NCI-H524 (cell line): ENCODE results near the gene RTL10.

ENCODE experiments used
- DNase-seq, 2 experiments: peaks; one replicate each; lab custom pipeline; 2025; lab: John Stamatoyannopoulos, UW

The RTL10 gene

GRCh38 chr22:19808873-19809478 lies 45.7 kb downstream of the RTL10 start:
- no peak for DNase-seq

DNA sequence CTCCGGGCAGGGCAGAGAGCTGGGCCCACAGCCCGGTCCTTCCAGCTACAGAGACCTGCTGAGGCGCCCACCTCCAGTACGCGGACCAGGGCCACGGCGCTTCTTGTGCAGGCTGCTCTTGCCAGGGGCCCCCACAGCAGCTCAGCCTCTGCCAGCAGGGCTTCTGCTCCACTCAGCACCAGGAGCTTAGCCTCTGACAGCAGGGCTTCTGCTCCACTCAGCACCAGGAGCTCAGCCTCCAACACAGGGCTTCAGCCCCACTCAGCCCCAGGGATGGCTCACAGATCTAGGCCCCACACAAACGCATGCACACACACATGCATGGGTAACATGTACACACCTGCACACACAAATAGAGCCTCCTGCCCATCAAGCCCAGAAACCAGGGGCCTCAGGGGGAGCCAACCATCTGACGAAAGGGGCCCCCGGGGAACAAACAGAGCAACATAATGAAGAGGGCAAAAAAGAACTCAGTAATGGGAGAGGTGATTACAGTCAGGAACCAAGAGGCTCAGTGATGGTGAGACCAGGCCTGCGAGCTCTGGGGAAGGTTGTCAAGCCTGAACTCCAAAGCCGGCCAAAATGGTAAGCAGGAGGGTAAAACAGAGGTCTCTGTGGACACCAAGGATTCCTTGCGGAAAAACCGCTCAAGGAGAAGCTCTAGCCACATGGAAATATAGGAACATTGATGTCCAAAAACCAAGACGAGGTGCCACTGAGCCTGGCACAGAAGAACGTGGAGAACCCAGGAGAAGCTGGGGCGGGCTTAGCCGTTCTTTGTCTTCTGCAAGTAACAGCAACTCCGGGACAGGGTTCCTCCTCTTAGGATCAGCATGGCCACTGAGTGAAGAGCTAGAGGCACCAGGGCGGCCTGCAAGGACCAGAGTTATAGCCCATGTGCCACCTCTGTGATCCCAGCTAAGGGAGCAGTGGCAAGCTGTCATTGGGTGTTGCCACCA lies 46.5 kb downstream of the RTL10 start:
- DNase-seq: peak in 1 of 2 experiments; percentile 17

GRCh38 chr22:19807161-19807913 lies 47.3 kb downstream of the RTL10 start:
- no peak for DNase-seq

- peak; percentile 93 to 99 for DNase-seq
Observed at GRCh38 chr22:19806213-19807160, 48.2 kb downstream of the RTL10 start.

DNA sequence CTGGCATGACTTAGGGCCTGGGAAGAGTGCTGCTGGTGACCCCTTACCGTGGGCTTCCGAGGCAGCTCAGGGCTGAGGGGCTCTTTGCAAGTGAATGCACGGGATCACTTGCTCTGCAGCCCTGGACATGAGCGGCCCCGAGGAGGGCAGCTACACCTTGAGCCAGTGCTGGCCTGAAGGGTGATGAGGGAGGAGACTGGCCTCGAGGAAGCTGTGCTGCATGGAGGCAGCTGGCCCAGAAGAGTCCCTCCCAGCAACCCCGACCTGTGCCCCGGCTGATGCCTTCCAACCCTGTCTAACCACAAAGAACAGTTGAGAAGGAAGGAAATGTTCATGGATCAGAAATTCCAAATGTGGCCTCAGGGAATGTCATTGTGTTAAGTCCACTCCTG lies 48.9 kb downstream of the RTL10 start:
- DNase-seq: no peak
